ENCODE measurements around the gene DDR2.
"Not testable (repeated sequence)": the region's sequence is repeated elsewhere in the genome, so short reads cannot be mapped to it uniquely, and the experiment has no call there.

The DDR2 gene

GRCh38 chr1:162782671-162783070 is 150.4 kb downstream of the DDR2 start:
- no peak for DNase-seq

- not testable (repeated sequence) for DNase-seq
Measured at GRCh38 chr1:162784926-162785325, 152.7 kb downstream of the DDR2 start.

GRCh38 chr1:162788783-162789182 is 156.5 kb downstream of the DDR2 start:
- DNase-seq: not testable (repeated sequence)

GRCh38 chr1:162790303-162790984 is 158.2 kb downstream of the DDR2 start, which contains the start of gene HSD17B7:
TSS of gene HSD17B7 (plus strand) at chr1:162790702. CDS start at chr1:162790801, 99 bp downstream.
- peak; percentile 66 for DNase-seq

- DNase-seq: not testable (repeated sequence)
Measured at GRCh38 chr1:162790985-162791357, 158.7 kb downstream of the DDR2 start.

GRCh38 chr1:162794284-162794683 is 162.0 kb downstream of the DDR2 start:
- DNase-seq: not testable (repeated sequence)

GRCh38 chr1:162796617-162797279 is 164.5 kb downstream of the DDR2 start:
- not testable (repeated sequence) for DNase-seq

GRCh38 chr1:162799995-162800830 is 167.9 kb downstream of the DDR2 start:
- DNase-seq: not testable (repeated sequence)

- DNase-seq: not testable (repeated sequence)
Measured at GRCh38 chr1:162807503-162807902, 175.2 kb downstream of the DDR2 start.

- not testable (repeated sequence) for DNase-seq
Measured at GRCh38 chr1:162812357-162812756, 180.1 kb downstream of the DDR2 start.

- DNase-seq: not testable (repeated sequence)
Measured at GRCh38 chr1:162818136-162818535, 185.9 kb downstream of the DDR2 start.

- not testable (repeated sequence) for DNase-seq
Measured at GRCh38 chr1:162818666-162819065, 186.4 kb downstream of the DDR2 start.

- DNase-seq: no peak
Measured at GRCh38 chr1:162822391-162823200, 190.3 kb downstream of the DDR2 start.

- no peak for DNase-seq
Measured at GRCh38 chr1:162823231-162823630, 191.0 kb downstream of the DDR2 start.

- DNase-seq: no peak
Measured at GRCh38 chr1:162823771-162824525, 191.7 kb downstream of the DDR2 start.

- DNase-seq: no peak
Measured at GRCh38 chr1:162829268-162829667, 197.0 kb downstream of the DDR2 start.

GRCh38 chr1:162832470-162832869 is 200.2 kb downstream of the DDR2 start:
- DNase-seq: no peak

GRCh38 chr1:162835157-162835899 is 203.1 kb downstream of the DDR2 start:
- no peak for DNase-seq

All from T-helper 9 cell (primary cell).